Mucosa of descending colon (tissue), 3 donors: Measurements from ENCODE around the gene DMAC2. TPM values are rescaled to one million over a fixed set of nuclear protein-coding genes. Genes with fewer than 3 reads are reported as not detected.

Source experiments
- ATAC-seq: fragments of 200-7000 bp; cut with Tn5 transposase; one replicate; pipeline ENCODE4 v1.9.1; 2020; ENCODE audit warnings: mild to moderate bottlenecking, moderate library complexity
- DNase-seq, 3 donors: peaks; one replicate each; pipeline ENCODE4 v3.0.0-alpha.2; 2020
- H3K36me3 ChIP-seq: fragments of 200-600 bp; one replicate; pipeline ENCODE4 v1.8.0; 2021; ENCODE audit warnings: low read depth, mild to moderate bottlenecking
- H3K4me1 ChIP-seq: fragments of 200-600 bp; one replicate; pipeline ENCODE4 v1.8.0; 2021; ENCODE audit warnings: low read depth, mild to moderate bottlenecking
- H3K4me3 ChIP-seq: fragments of 200-600 bp; one replicate; pipeline ENCODE4 v1.8.0; 2021; ENCODE audit warnings: mild to moderate bottlenecking
- H3K9me3 ChIP-seq: fragments of 200-600 bp; one replicate; pipeline ENCODE4 v1.8.0; 2021; ENCODE audit warnings: mild to moderate bottlenecking
- CTCF ChIP-seq: fragments of 200-600 bp; IDR thresholded peaks from one replicate; pipeline ENCODE4 v1.8.0; 2022; ENCODE audit warnings: antibody characterized with exemption, mild to moderate bottlenecking
- intact Hi-C, 2 donors: fragments of 100-400 bp; cut with DNase I in 1 of 2; cut with micrococcal nuclease in 1 of 2; formaldehyde crosslinking; loops; one replicate each; pipeline versions ENCODE4 v1.11.0 to v1.11.1; 2022; cut with DNase I, micrococcal nuclease
- total RNA-seq, 3 donors: library from RNA; stranded (reverse); fragmentation: NEBNext Ultra II Directional in 2 of 3; extraction: Animal tissue kit (Norgen Biotek cat#: 25700) in 2 of 3; gene quantifications; one replicate each; pipeline versions ENCODE4 v1.2.1 to v1.2.4, GENCODE V29; 2021 to 2023
- donor health status: DM: no; HTN: no; CAD: no; lungs with moderate emphysema.
- donor health status: DM: no; HTN: no; CAD: no.
- donor health status: DM: no; HTN: yes; CAD: no.

DMAC2 gene
- total RNA-seq, 3 donors from 2014 or later, result 38.9 to 61.0 (median 47.5) TPM

GRCh38 chr19:41405776-41406175, 33.9 kb downstream of the DMAC2 start:
- Histone ChIP-seq H3K36me3 (no peaks in the 10 kb centered on the region), H3K4me1 (peaks cover 6% of the 10 kb centered on the region), H3K9me3 (no peaks in the 10 kb centered on the region), H3K4me3 (no peak overlapping the region)
- no peak for DNase-seq
- no peak for TF ChIP-seq CTCF
- no peak for ATAC-seq
- intact Hi-C loops, result no loop called here

- no peak for TF ChIP-seq CTCF
- DNase-seq (no peak), ATAC-seq (no peak)
- Histone ChIP-seq H3K36me3 (no peaks in the 10 kb centered on the region), H3K4me3 (no peak overlapping the region), H3K4me1 (peaks cover 4% of the 10 kb centered on the region), H3K9me3 (no peaks in the 10 kb centered on the region)
- intact Hi-C loops, result no loop called here
These were observed 36.3 kb downstream of the DMAC2 start for GRCh38 chr19:41403181-41403970.

GRCh38 chr19:41402010-41402409, 37.7 kb downstream of the DMAC2 start:
- Histone ChIP-seq H3K36me3 (no peaks in the 10 kb centered on the region), H3K4me1 (peaks cover 6% of the 10 kb centered on the region), H3K9me3 (no peaks in the 10 kb centered on the region), H3K4me3 (no peak overlapping the region)
- intact Hi-C loops, result no loop called here
- no peak for ATAC-seq
- no peak for DNase-seq
- no peak for TF ChIP-seq CTCF

- TF ChIP-seq CTCF, result no peak
- Histone ChIP-seq H3K4me3 (no peak overlapping the region), H3K9me3 (no peaks in the 10 kb centered on the region), H3K36me3 (no peaks in the 10 kb centered on the region), H3K4me1 (peaks cover 7% of the 10 kb centered on the region)
- intact Hi-C loops, result no loop called here
- DNase-seq, result no peak
- no peak for ATAC-seq
These were observed 38.2 kb downstream of the DMAC2 start for GRCh38 chr19:41401483-41401882.

GRCh38 chr19:41399525-41399924, 40.2 kb downstream of the DMAC2 start:
- intact Hi-C loops, result no loop called here
- no peaks in the 10 kb centered on the region for H3K36me3 ChIP-seq
- no peaks in the 10 kb centered on the region for H3K9me3 ChIP-seq
- peaks cover 13% of the 10 kb centered on the region for H3K4me1 ChIP-seq
- TF ChIP-seq CTCF, result no peak
- ATAC-seq (no peak), DNase-seq (no peak)
- no peak overlapping the region for H3K4me3 ChIP-seq
